Brain microvascular endothelial cell (primary cell): ENCODE data around the gene SENP1.
"Not testable (repeated sequence)": the region's sequence is repeated elsewhere in the genome, so short reads cannot be mapped to it uniquely, and the experiment has no call there.

ENCODE experiments used
- DNase-seq: peaks from one replicate; pipeline ENCODE4 v3.0.0-alpha.2; 2020
- H3K27ac ChIP-seq: fragments of 250-450 bp; sonication (Bioruptor Pico); 2 replicates; pipeline ENCODE4 v1.5.1; 2020; ENCODE audit warnings: mild to moderate bottlenecking, moderate library complexity
- H3K27me3 ChIP-seq: fragments of 250-450 bp; sonication (Bioruptor Pico); replicated peaks from 2 replicates; pipeline ENCODE4 v1.5.1; 2020; ENCODE audit warnings: mild to moderate bottlenecking
- H3K36me3 ChIP-seq: fragments of 250-450 bp; sonication (Bioruptor Pico); replicated peaks from 2 replicates; pipeline ENCODE4 v1.5.1; 2020; ENCODE audit warnings: mild to moderate bottlenecking
- H3K4me3 ChIP-seq: 2 replicates; pipeline ENCODE4 v1.5.1; 2011; ENCODE audit warnings: low read depth, mild to moderate bottlenecking, control low read depth, low read length, moderate library complexity
- in situ Hi-C: cut with HindIII; loops from 2 replicates; pipeline ENCODE4 v1.10.0; 2017; ENCODE audit warnings: low sequenced_read_pairs, low pct_ligation_motif_present
- TF ChIP-seq, protein P1 (sequence below): IDR thresholded peaks from 2 replicates; pipeline ENCODE4 v1.5.1; 2011; ENCODE audit warnings: low read depth, mild to moderate bottlenecking, moderate library complexity, low read length, control low read depth, inconsistent platforms; ENCODE audit errors: missing control alignments

Gene SENP1

DNA sequence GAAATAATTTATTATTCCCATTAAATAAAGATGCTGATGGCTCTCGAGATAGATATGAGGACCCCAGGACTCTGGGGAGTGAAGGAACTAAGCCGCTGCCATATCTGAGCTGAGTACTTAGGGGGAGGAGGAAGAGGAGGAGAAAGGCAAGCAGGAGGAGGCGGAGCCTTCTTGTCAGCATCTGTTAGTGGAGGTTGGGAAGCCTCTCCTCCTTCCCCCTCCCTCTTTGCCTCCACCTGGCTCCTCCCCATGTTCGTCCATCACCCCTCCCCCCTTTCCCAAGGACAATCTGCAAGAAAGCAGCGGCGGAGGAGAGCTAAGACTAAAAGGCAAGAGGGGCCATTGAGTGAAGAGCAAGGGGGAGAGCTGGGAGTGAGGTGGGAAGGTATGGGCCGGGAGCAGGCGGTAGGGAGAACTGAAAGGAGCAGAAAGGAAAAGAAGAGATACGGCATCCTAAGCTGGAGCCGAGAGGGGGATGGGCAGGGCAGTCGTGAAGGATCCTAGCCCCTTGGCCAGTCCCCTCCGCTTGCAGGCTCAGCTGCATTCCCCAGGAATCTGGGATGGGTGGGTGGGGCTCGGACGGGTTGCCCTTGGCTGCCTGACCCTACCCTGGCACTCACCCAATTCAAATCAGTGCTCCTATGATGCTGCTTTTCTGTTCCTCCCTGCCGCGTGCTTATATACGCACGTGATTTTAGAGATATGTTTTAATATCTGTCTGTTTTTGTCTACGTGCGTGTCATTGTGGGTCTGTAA lies 13.4 kb upstream of the SENP1 start, which contains the start of gene PFKM:
PFKM (plus strand) TSS at position 287 of the 756 bp plus-strand sequence. CDS start 3,411 bp downstream, outside the sequence.
- peak within 1 kb of the TSS; percentile 39 for H3K27ac ChIP-seq
- TF ChIP-seq, protein P1, sequence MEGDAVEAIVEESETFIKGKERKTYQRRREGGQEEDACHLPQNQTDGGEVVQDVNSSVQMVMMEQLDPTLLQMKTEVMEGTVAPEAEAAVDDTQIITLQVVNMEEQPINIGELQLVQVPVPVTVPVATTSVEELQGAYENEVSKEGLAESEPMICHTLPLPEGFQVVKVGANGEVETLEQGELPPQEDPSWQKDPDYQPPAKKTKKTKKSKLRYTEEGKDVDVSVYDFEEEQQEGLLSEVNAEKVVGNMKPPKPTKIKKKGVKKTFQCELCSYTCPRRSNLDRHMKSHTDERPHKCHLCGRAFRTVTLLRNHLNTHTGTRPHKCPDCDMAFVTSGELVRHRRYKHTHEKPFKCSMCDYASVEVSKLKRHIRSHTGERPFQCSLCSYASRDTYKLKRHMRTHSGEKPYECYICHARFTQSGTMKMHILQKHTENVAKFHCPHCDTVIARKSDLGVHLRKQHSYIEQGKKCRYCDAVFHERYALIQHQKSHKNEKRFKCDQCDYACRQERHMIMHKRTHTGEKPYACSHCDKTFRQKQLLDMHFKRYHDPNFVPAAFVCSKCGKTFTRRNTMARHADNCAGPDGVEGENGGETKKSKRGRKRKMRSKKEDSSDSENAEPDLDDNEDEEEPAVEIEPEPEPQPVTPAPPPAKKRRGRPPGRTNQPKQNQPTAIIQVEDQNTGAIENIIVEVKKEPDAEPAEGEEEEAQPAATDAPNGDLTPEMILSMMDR: no peak
- H3K4me3 ChIP-seq: peak within 1 kb of the TSS; percentile 94
- H3K36me3 ChIP-seq: peaks cover 7% of the 10 kb centered on the region
- no peaks in the 10 kb centered on the region for H3K27me3 ChIP-seq
- in situ Hi-C loops: no loop called here
- peak; percentile 90 for DNase-seq

DNA sequence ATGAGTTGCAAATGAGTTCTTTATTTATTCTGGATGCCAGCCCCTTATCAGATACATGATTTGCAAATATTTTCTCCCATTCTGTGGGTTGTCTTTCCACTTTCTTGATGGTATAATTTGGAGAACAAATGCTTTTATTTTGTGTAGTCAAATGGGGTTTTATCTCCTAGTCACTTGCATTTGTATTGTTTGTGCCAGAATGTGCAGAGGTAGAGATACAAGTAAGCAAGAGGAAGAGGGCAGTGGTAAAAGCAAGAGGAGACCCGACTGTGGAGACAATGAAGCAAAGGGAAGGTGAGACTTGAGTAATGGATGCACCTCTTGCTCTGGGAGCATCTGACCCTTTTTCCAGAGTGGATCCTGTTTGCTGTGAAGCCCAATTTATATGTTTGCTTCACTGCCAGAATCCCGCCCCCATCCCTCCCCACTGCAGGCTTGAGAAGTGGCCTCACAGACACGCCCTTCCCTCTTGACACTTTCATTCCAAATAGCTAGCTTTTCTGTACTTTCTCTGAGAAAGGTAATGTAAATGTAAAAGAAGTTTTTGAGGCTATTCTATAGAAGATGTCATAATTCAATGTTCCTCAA lies 12.5 kb upstream of the SENP1 start:
- Histone ChIP-seq H3K36me3 (peaks cover under 1% of the 10 kb centered on the region), H3K27ac (no peak overlapping the region), H3K27me3 (no peaks in the 10 kb centered on the region), H3K4me3 (no peak overlapping the region)
- in situ Hi-C loops: no loop called here
- TF ChIP-seq, protein P1: no peak
- DNase-seq: no peak

DNA sequence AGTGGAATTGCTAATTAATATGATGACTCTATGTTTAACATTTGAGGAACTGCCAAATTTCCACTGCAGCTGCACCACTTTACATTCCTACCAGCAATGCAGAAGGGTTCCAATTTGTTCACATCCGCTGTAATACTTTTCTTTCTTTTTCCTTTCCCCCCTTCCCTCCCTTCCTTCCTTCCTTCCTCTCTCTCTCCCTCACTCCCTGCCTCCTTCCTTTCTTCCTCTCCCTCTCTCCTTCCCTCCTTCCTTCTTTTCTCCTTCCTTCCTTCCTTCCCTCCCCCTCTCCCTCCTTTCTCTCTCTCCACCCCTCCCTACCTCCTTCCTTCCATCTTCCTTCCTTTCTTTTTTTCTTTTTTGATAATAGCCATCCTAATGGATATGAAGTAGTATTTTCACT lies 10.1 kb upstream of the SENP1 start:
- no peaks in the 10 kb centered on the region for H3K36me3 ChIP-seq
- no peak overlapping the region for H3K27ac ChIP-seq
- in situ Hi-C loops: no loop called here
- DNase-seq: no peak
- TF ChIP-seq, protein P1: no peak
- H3K27me3 ChIP-seq: no peaks in the 10 kb centered on the region
- no peak overlapping the region for H3K4me3 ChIP-seq

DNA sequence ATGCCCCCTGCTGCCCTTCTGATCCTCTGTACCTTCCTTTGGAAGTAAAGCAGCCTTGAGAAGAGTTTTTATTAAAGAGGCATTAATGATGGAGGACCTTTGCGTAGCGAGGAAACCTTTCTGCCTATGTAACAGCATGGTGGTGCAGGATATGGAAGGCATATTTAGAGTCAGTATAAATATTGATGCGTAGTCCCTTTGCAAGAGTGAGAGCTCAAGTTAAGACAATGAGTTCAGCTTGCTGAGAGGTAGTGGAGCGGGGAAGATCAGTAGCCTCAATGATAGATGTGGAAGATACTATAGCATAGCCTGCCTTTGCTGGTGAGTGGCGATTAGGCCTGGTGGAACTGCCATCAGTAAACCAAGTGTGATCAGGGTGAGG lies 5.4 kb upstream of the SENP1 start:
- H3K36me3 ChIP-seq, DNase-seq, H3K27ac ChIP-seq, in situ Hi-C loops, H3K4me3 ChIP-seq, H3K27me3 ChIP-seq: not testable (repeated sequence)

DNA sequence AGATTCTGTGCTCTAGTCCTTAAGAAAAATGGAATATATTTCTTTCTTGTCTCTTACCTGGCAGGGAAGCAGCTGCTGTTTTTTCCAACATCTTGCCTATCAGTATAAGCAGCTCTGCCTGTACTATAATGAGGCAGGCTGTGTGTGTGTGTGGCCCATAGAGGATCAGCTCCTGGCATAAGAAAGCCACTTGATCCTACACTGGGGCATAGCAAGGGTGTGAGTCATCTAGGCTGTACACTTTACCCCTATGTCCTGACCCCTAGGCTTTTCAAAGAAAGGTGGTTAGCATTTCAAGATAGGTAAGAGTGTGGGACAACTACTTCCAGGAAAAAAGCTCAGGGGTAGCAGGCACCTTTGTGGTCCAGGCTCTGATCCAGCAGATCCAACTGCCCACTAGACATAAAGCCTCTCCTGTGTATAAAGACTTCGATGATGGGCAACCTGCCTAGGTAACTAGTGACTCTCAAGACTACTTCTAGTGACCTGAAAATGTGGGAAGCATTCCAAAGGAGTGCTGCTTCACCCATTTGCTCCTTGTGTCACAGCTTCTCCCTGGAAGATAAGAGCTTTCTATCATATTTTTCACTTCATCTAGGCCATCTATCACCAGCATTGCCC lies 4.9 kb upstream of the SENP1 start:
- no peak overlapping the region for H3K27ac ChIP-seq
- DNase-seq: no peak
- in situ Hi-C loops: no loop called here
- TF ChIP-seq, protein P1: no peak
- no peaks in the 10 kb centered on the region for H3K36me3 ChIP-seq
- H3K27me3 ChIP-seq: no peaks in the 10 kb centered on the region
- H3K4me3 ChIP-seq: no peak overlapping the region

DNA sequence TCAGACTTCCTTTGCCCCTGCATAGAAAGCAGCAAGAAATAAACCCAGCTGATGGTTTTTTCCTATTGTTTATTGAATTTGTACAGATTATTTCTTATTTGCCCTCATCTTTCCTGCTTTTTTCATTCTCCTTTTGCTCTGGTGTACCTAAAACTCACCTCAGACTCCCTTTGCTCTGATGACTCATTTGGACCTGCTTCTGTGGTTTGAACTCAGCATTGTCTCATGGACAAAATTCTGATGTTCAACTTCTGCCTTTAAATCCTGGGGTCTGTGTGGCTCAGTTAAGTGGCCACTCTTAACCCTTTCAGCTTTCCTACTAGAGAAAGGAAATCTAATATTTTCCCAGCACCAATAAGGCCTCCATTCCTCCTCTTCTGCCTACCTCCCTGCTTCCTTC lies 3.5 kb upstream of the SENP1 start:
- H3K27ac ChIP-seq: no peak overlapping the region

More for the DNA sequence above, 3.5 kb upstream of the SENP1 start:
- Histone ChIP-seq H3K4me3 (no peak overlapping the region), H3K27me3 (no peaks in the 10 kb centered on the region), H3K36me3 (no peaks in the 10 kb centered on the region)
- in situ Hi-C loops: no loop called here
- TF ChIP-seq, protein P1: no peak
- no peak for DNase-seq
